Measurements from ENCODE around the gene NACC2.

DNA sequence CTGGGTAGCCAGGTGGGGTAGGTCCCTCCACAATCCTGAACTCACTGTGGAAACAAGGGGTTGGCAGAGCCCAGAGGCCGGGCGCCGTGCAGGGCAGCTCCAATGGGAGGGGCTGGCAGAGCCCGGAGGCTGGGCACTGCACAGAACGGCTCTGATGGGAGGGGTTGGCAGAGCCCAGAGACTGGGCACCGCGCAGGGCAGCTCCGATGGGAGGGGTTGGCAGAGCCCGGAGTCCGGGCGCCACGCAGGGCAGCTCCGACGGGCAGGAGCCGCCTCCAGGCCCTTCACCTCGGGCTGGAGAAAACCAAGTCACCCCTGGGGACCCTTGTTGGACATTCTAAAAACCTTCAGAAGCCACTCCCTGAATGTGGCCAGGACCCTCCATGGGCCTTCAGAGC, 9.3 kb downstream of the NACC2 start:
- TF ChIP-seq, protein P1, sequence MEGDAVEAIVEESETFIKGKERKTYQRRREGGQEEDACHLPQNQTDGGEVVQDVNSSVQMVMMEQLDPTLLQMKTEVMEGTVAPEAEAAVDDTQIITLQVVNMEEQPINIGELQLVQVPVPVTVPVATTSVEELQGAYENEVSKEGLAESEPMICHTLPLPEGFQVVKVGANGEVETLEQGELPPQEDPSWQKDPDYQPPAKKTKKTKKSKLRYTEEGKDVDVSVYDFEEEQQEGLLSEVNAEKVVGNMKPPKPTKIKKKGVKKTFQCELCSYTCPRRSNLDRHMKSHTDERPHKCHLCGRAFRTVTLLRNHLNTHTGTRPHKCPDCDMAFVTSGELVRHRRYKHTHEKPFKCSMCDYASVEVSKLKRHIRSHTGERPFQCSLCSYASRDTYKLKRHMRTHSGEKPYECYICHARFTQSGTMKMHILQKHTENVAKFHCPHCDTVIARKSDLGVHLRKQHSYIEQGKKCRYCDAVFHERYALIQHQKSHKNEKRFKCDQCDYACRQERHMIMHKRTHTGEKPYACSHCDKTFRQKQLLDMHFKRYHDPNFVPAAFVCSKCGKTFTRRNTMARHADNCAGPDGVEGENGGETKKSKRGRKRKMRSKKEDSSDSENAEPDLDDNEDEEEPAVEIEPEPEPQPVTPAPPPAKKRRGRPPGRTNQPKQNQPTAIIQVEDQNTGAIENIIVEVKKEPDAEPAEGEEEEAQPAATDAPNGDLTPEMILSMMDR (IDR thresholded peaks at IDR 0.05): no peak
- TF ChIP-seq POLR2A (IDR thresholded peaks at IDR 0.05; ENCODE audit: low read depth): no peak

Data from esophagus muscularis mucosa (tissue), 3 donors.